Upper lobe of left lung (tissue), 4 donors: ENCODE results near the gene NOL3.

Experiments used
- POLR2AphosphoS5 ChIP-seq, 2 donors: sonication (generic); formaldehyde crosslinking; IDR thresholded peaks; one replicate each; pipeline ENCODE4 v1.5.1; 2017; ENCODE audit warnings: antibody characterized with exemption in 2 of 2
- TF ChIP-seq, protein P1 (sequence below), 6 experiments: fragments of 450-650 bp in 4 of 6; fragments of 200-600 bp in 2 of 6; sonication (generic) in 2 of 6; IDR thresholded peaks; one replicate each; pipeline ENCODE4 v1.5.1; 2016 to 2019; ENCODE audit warnings: antibody characterized with exemption in 6 of 6

DNA sequence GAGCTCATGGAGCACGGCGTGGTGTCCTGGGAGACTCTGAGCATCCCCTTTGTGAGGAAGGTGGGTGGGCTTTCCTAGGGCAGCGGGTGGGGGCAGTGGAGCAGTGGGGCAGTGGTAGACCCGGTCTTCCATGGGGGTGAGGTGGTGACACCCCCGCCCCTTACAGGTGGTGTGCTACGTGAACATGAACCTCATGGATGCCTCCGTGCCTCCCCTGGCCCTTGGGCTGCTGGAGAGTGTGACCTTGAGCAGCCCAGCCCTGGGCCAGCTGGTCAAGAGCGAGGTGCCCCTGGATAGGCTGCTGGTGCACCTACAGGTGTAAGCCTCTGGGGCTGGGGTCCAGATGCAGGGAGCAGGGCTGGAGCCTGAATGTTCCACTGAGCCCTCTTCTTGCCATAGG is 30.2 kb downstream of the NOL3 start:
- TF ChIP-seq POLR2AphosphoS5 (IDR thresholded peaks at IDR 0.05), result no peak
- TF ChIP-seq, protein P1, sequence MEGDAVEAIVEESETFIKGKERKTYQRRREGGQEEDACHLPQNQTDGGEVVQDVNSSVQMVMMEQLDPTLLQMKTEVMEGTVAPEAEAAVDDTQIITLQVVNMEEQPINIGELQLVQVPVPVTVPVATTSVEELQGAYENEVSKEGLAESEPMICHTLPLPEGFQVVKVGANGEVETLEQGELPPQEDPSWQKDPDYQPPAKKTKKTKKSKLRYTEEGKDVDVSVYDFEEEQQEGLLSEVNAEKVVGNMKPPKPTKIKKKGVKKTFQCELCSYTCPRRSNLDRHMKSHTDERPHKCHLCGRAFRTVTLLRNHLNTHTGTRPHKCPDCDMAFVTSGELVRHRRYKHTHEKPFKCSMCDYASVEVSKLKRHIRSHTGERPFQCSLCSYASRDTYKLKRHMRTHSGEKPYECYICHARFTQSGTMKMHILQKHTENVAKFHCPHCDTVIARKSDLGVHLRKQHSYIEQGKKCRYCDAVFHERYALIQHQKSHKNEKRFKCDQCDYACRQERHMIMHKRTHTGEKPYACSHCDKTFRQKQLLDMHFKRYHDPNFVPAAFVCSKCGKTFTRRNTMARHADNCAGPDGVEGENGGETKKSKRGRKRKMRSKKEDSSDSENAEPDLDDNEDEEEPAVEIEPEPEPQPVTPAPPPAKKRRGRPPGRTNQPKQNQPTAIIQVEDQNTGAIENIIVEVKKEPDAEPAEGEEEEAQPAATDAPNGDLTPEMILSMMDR (IDR thresholded peaks at IDR 0.05), result no peak
